ENCODE results near the gene TMTC2. TPM values are rescaled to one million over a fixed set of nuclear protein-coding genes. Genes with fewer than 3 reads are reported as not detected.

Gene TMTC2
- total and polyA plus RNA-seq, 3 experiments from 2014 or later, result 0.13 to 2.5 (median 2.2) TPM

- no peaks in the 10 kb centered on the region for H3K36me3 ChIP-seq (ENCODE audit: insufficient read depth, low read length)
- ChIA-PET CTCF (interaction anchor here (0.6 kb wide), 1 partner anchor 22 kb away, joined by 3 read pairs; no protein-coding TSS in a partner anchor), POLR2A (no interaction called here)
- H3K36me3 Mint-ChIP-seq, result peaks cover 0 to 2% (median 0%) of the 10 kb centered on the region in 3 donors
- no peaks in the 10 kb centered on the region for H3K9me3 ChIP-seq (ENCODE audit: low read length)
- H3K4me3 ChIP-seq (ENCODE audit: low read length), result no peak overlapping the region
- H3K27ac ChIP-seq (ENCODE audit: low read depth, low read length), result no peak overlapping the region
- H3K4me1 Mint-ChIP-seq, result peaks cover 0 to 5% (median 3%) of the 10 kb centered on the region in 3 donors
- no peak overlapping the region for H3K4me3 Mint-ChIP-seq
- H3K4me1 ChIP-seq (ENCODE audit: insufficient read depth, low read length), result no peaks in the 10 kb centered on the region
- H3K9me3 Mint-ChIP-seq, result peaks cover 0 to 4% (median 0%) of the 10 kb centered on the region in 5 donors
- no peaks in the 10 kb centered on the region for H3K27me3 Mint-ChIP-seq
- DNase-seq, result no peak
- no peaks in the 10 kb centered on the region for H3K27me3 ChIP-seq (ENCODE audit: insufficient read depth, low read length, poor library complexity, severe bottlenecking)
- no peak overlapping the region for H3K27ac Mint-ChIP-seq
Measured at GRCh38 chr12:82964446-82964845, 277.7 kb downstream of the TMTC2 start.

- Mint-ChIP-seq H3K4me3 (no peak overlapping the region), H3K9me3 (no peaks in the 10 kb centered on the region), H3K36me3 (peaks cover 0 to 4% (median 0%) of the 10 kb centered on the region in 3 donors), H3K4me1 (no peaks in the 10 kb centered on the region), H3K27ac (peak overlapping the region in 1 of 8 donors; percentile 19), H3K27me3 (no peaks in the 10 kb centered on the region)
- CTCF ChIA-PET, result no interaction called here
- no peaks in the 10 kb centered on the region for H3K9me3 ChIP-seq (ENCODE audit: low read length)
- POLR2A ChIA-PET, result no interaction called here
- H3K4me3 ChIP-seq (ENCODE audit: low read length), result no peak overlapping the region
- H3K36me3 ChIP-seq (ENCODE audit: insufficient read depth, low read length), result no peaks in the 10 kb centered on the region
- H3K27ac ChIP-seq (ENCODE audit: low read depth, low read length), result no peak overlapping the region
- no peaks in the 10 kb centered on the region for H3K4me1 ChIP-seq (ENCODE audit: insufficient read depth, low read length)
- no peak for DNase-seq
- H3K27me3 ChIP-seq (ENCODE audit: insufficient read depth, low read length, poor library complexity, severe bottlenecking), result no peaks in the 10 kb centered on the region
Measured at GRCh38 chr12:82966001-82966559, 279.4 kb downstream of the TMTC2 start.

GRCh38 chr12:82968631-82969367 is 282.1 kb downstream of the TMTC2 start:
- CTCF ChIA-PET, result no interaction called here
- Histone ChIP-seq H3K4me3 (ENCODE audit: low read length) (no peak overlapping the region), H3K36me3 (ENCODE audit: insufficient read depth, low read length) (no peaks in the 10 kb centered on the region), H3K27ac (ENCODE audit: low read depth, low read length) (no peak overlapping the region), H3K27me3 (ENCODE audit: insufficient read depth, low read length, poor library complexity, severe bottlenecking) (no peaks in the 10 kb centered on the region), H3K4me1 (ENCODE audit: insufficient read depth, low read length) (no peaks in the 10 kb centered on the region), H3K9me3 (ENCODE audit: low read length) (no peaks in the 10 kb centered on the region)
- H3K27me3 Mint-ChIP-seq, result no peaks in the 10 kb centered on the region
- H3K27ac Mint-ChIP-seq, result no peak overlapping the region
- no peak overlapping the region for H3K4me3 Mint-ChIP-seq
- peaks cover 0 to 4% (median 0%) of the 10 kb centered on the region in 3 donors for H3K36me3 Mint-ChIP-seq
- no peaks in the 10 kb centered on the region for H3K4me1 Mint-ChIP-seq
- DNase-seq, result no peak
- H3K9me3 Mint-ChIP-seq, result no peaks in the 10 kb centered on the region
- POLR2A ChIA-PET, result no interaction called here

GRCh38 chr12:82970614-82971013 is 283.9 kb downstream of the TMTC2 start:
- Histone ChIP-seq H3K27ac (ENCODE audit: low read depth, low read length) (no peak overlapping the region), H3K9me3 (ENCODE audit: low read length) (no peaks in the 10 kb centered on the region), H3K36me3 (ENCODE audit: insufficient read depth, low read length) (no peaks in the 10 kb centered on the region), H3K27me3 (ENCODE audit: insufficient read depth, low read length, poor library complexity, severe bottlenecking) (no peaks in the 10 kb centered on the region), H3K4me1 (ENCODE audit: insufficient read depth, low read length) (no peaks in the 10 kb centered on the region), H3K4me3 (ENCODE audit: low read length) (no peak overlapping the region)
- POLR2A ChIA-PET, result no interaction called here
- no peaks in the 10 kb centered on the region for H3K4me1 Mint-ChIP-seq
- CTCF ChIA-PET, result no interaction called here
- peaks cover 0 to 4% (median 4%) of the 10 kb centered on the region in 3 donors for H3K36me3 Mint-ChIP-seq
- H3K9me3 Mint-ChIP-seq, result no peaks in the 10 kb centered on the region
- H3K27me3 Mint-ChIP-seq, result no peaks in the 10 kb centered on the region
- DNase-seq, result no peak
- H3K4me3 Mint-ChIP-seq, result no peak overlapping the region
- H3K27ac Mint-ChIP-seq, result no peak overlapping the region

GRCh38 chr12:82971584-82971983 is 284.9 kb downstream of the TMTC2 start:
- Mint-ChIP-seq H3K4me3 (no peak overlapping the region), H3K36me3 (peaks cover 0 to 4% (median 4%) of the 10 kb centered on the region in 3 donors), H3K9me3 (no peaks in the 10 kb centered on the region), H3K27me3 (no peaks in the 10 kb centered on the region), H3K27ac (no peak overlapping the region), H3K4me1 (no peaks in the 10 kb centered on the region)
- H3K4me1 ChIP-seq (ENCODE audit: insufficient read depth, low read length), result no peaks in the 10 kb centered on the region
- POLR2A ChIA-PET, result no interaction called here
- no peak overlapping the region for H3K27ac ChIP-seq (ENCODE audit: low read depth, low read length)
- H3K36me3 ChIP-seq (ENCODE audit: insufficient read depth, low read length), result no peaks in the 10 kb centered on the region
- no peak overlapping the region for H3K4me3 ChIP-seq (ENCODE audit: low read length)
- H3K9me3 ChIP-seq (ENCODE audit: low read length), result no peaks in the 10 kb centered on the region
- no peak for DNase-seq
- no peaks in the 10 kb centered on the region for H3K27me3 ChIP-seq (ENCODE audit: insufficient read depth, low read length, poor library complexity, severe bottlenecking)
- CTCF ChIA-PET, result no interaction called here

- H3K27me3 ChIP-seq (ENCODE audit: insufficient read depth, low read length, poor library complexity, severe bottlenecking), result no peaks in the 10 kb centered on the region
- H3K27ac Mint-ChIP-seq, result no peak overlapping the region
- POLR2A ChIA-PET, result no interaction called here
- H3K9me3 ChIP-seq (ENCODE audit: low read length), result no peaks in the 10 kb centered on the region
- H3K4me3 ChIP-seq (ENCODE audit: low read length), result no peak overlapping the region
- H3K4me1 Mint-ChIP-seq, result no peaks in the 10 kb centered on the region
- H3K9me3 Mint-ChIP-seq, result no peaks in the 10 kb centered on the region
- H3K4me3 Mint-ChIP-seq, result no peak overlapping the region
- no peaks in the 10 kb centered on the region for H3K36me3 ChIP-seq (ENCODE audit: insufficient read depth, low read length)
- CTCF ChIA-PET, result no interaction called here
- no peaks in the 10 kb centered on the region for H3K4me1 ChIP-seq (ENCODE audit: insufficient read depth, low read length)
- no peaks in the 10 kb centered on the region for H3K27me3 Mint-ChIP-seq
- peaks cover 0 to 4% (median 3%) of the 10 kb centered on the region in 3 donors for H3K36me3 Mint-ChIP-seq
- no peak overlapping the region for H3K27ac ChIP-seq (ENCODE audit: low read depth, low read length)
- no peak for DNase-seq
Measured at GRCh38 chr12:82972624-82973023, 285.9 kb downstream of the TMTC2 start.

GRCh38 chr12:82973592-82973991 is 286.9 kb downstream of the TMTC2 start:
- no peak overlapping the region for H3K27ac ChIP-seq (ENCODE audit: low read depth, low read length)
- no peaks in the 10 kb centered on the region for H3K4me1 Mint-ChIP-seq
- H3K27me3 Mint-ChIP-seq, result no peaks in the 10 kb centered on the region
- CTCF ChIA-PET, result no interaction called here
- H3K9me3 Mint-ChIP-seq, result peaks cover 0 to under 1% (median 0%) of the 10 kb centered on the region in 5 donors
- no peaks in the 10 kb centered on the region for H3K36me3 ChIP-seq (ENCODE audit: insufficient read depth, low read length)
- H3K4me1 ChIP-seq (ENCODE audit: insufficient read depth, low read length), result no peaks in the 10 kb centered on the region
- peaks cover 0 to 4% (median 2%) of the 10 kb centered on the region in 3 donors for H3K36me3 Mint-ChIP-seq
- DNase-seq, result no peak
- H3K4me3 ChIP-seq (ENCODE audit: low read length), result no peak overlapping the region
- H3K27me3 ChIP-seq (ENCODE audit: insufficient read depth, low read length, poor library complexity, severe bottlenecking), result no peaks in the 10 kb centered on the region
- POLR2A ChIA-PET, result no interaction called here
- no peak overlapping the region for H3K27ac Mint-ChIP-seq
- H3K9me3 ChIP-seq (ENCODE audit: low read length), result no peaks in the 10 kb centered on the region
- no peak overlapping the region for H3K4me3 Mint-ChIP-seq

- no peak overlapping the region for H3K27ac ChIP-seq (ENCODE audit: low read depth, low read length)
- no peaks in the 10 kb centered on the region for H3K9me3 ChIP-seq (ENCODE audit: low read length)
- Mint-ChIP-seq H3K27ac (no peak overlapping the region), H3K9me3 (peaks cover 0 to 4% (median 0%) of the 10 kb centered on the region in 5 donors), H3K36me3 (peaks cover 0 to 3% (median 0%) of the 10 kb centered on the region in 3 donors), H3K27me3 (no peaks in the 10 kb centered on the region), H3K4me1 (no peaks in the 10 kb centered on the region), H3K4me3 (no peak overlapping the region)
- POLR2A ChIA-PET, result no interaction called here
- no peaks in the 10 kb centered on the region for H3K27me3 ChIP-seq (ENCODE audit: insufficient read depth, low read length, poor library complexity, severe bottlenecking)
- no peak overlapping the region for H3K4me3 ChIP-seq (ENCODE audit: low read length)
- CTCF ChIA-PET, result no interaction called here
- DNase-seq, result no peak
- no peaks in the 10 kb centered on the region for H3K36me3 ChIP-seq (ENCODE audit: insufficient read depth, low read length)
- no peaks in the 10 kb centered on the region for H3K4me1 ChIP-seq (ENCODE audit: insufficient read depth, low read length)
Measured at GRCh38 chr12:82981150-82981549, 294.4 kb downstream of the TMTC2 start.
